Keratinocyte (primary cell): Measurements from ENCODE around the gene TMEM40. TPM values are rescaled to one million over a fixed set of nuclear protein-coding genes. Genes with fewer than 3 reads are reported as not detected.

Source experiments
- DNase-seq: peaks from one replicate; pipeline ENCODE4 v3.0.0-alpha.2; 2011; ENCODE audit warnings: low read depth, missing footprints, low spot score
- FAIRE-seq: peaks from 2 replicates; lab custom pipeline; 2011; peaks lifted over from hg19 to GRCh38; lab: Jason Lieb, UNC
- H2AFZ ChIP-seq: 2 replicates; pipeline ENCODE4 v1.6.0; 2012; ENCODE audit warnings: low read length, control low read depth, inconsistent platforms; ENCODE audit not compliant: control insufficient read depth
- H3K27ac ChIP-seq: 2 replicates; pipeline ENCODE4 v1.5.1; 2011; ENCODE audit warnings: low read length; ENCODE audit not compliant: control insufficient read depth, insufficient read depth
- H3K27me3 ChIP-seq: 3 replicates; pipeline ENCODE4 v1.6.0; 2011; ENCODE audit warnings: low read length; ENCODE audit not compliant: control insufficient read depth, insufficient read depth; ENCODE audit errors: extremely low read depth
- H3K36me3 ChIP-seq, 2 experiments: 2 replicates in 1 of 2; 3 replicates in 1 of 2; pipeline ENCODE4 v1.5.1; 2011; ENCODE audit warnings: low read length in 2 of 2, mild to moderate bottlenecking in 1 of 2; ENCODE audit not compliant: control insufficient read depth in 2 of 2, insufficient read depth in 2 of 2; ENCODE audit errors: extremely low read depth in 1 of 2
- H3K4me1 ChIP-seq: 3 replicates; pipeline ENCODE4 v1.5.1; 2011; ENCODE audit warnings: low read length; ENCODE audit not compliant: control insufficient read depth, insufficient read depth; ENCODE audit errors: extremely low read depth
- H3K4me2 ChIP-seq: 3 replicates; pipeline ENCODE4 v1.6.0; 2011; ENCODE audit warnings: low read depth, low read length; ENCODE audit not compliant: control insufficient read depth, insufficient read depth; ENCODE audit errors: extremely low read depth
- H3K4me3 ChIP-seq, 3 experiments: fragments of 200-600 bp in 1 of 3; sonication (generic) in 1 of 3; 2 replicates in 2 of 3; 3 replicates in 1 of 3; pipeline ENCODE4 v1.5.1; 2011 to 2016; ENCODE audit warnings: low read length in 3 of 3, mild to moderate bottlenecking in 3 of 3, control low read depth in 2 of 3, inconsistent platforms in 1 of 3, low read depth in 1 of 3, mixed read lengths in 1 of 3, mixed run types in 1 of 3, moderate library complexity in 1 of 3; ENCODE audit not compliant: control insufficient read depth in 2 of 3, insufficient read depth in 2 of 3; ENCODE audit errors: extremely low read depth in 1 of 3
- H3K79me2 ChIP-seq: 2 replicates; pipeline ENCODE4 v1.6.0; 2012; ENCODE audit warnings: low read length; ENCODE audit not compliant: control insufficient read depth, insufficient read depth
- H3K9ac ChIP-seq: 3 replicates; pipeline ENCODE4 v1.6.0; 2011; ENCODE audit warnings: low read length; ENCODE audit not compliant: control insufficient read depth, insufficient read depth; ENCODE audit errors: extremely low read depth
- H3K9me1 ChIP-seq: 3 replicates; pipeline ENCODE4 v1.6.0; 2011; ENCODE audit warnings: low read length; ENCODE audit not compliant: control insufficient read depth, insufficient read depth; ENCODE audit errors: extremely low read depth
- H3K9me3 ChIP-seq: 2 replicates; pipeline ENCODE4 v1.5.1; 2012; ENCODE audit warnings: low read depth, low read length; ENCODE audit not compliant: control insufficient read depth
- H4K20me1 ChIP-seq: 3 replicates; pipeline ENCODE4 v1.6.0; 2011; ENCODE audit warnings: low read length; ENCODE audit not compliant: control insufficient read depth, insufficient read depth; ENCODE audit errors: extremely low read depth
- EZH2 ChIP-seq: IDR thresholded peaks from one replicate; pipeline ENCODE4 v1.6.1; 2012; ENCODE audit warnings: inconsistent platforms, mild to moderate bottlenecking, low read length, moderate library complexity
- dilution Hi-C: fragments of 300-500 bp; cut with MboI; formaldehyde crosslinking; loops from one replicate; pipeline ENCODE4 v1.7.0; 2020; ENCODE audit warnings: low sequenced_read_pairs; ENCODE audit not compliant: extremely low pct_ligation_motif_present
- polyA plus RNA-seq, 5 experiments: library from polyadenylated mRNA; depleted of rRNA in 3 of 5; stranded (reverse) in 3 of 5; stranded (forward) in 1 of 5; unstranded in 1 of 5; fragments of >200 nt; gene quantifications; 1 replicate in 1 of 5; 2 replicates in 3 of 5; 3 replicates in 1 of 5; pipeline versions ENCODE4 v1.2.1 to v1.2.3, GENCODE V29; 2011 to 2012; ENCODE audit warnings: missing spikeins in 2 of 5, low read depth in 1 of 5, low replicate concordance in 1 of 5
- TF ChIP-seq, protein P1 (sequence below), 3 experiments: IDR thresholded peaks in 1 of 3; conservative IDR thresholded peaks in 1 of 3; optimal IDR thresholded peaks in 1 of 3; 2 replicates in 2 of 3; 3 replicates in 1 of 3; pipeline versions ENCODE3 to v1.5.1; 2011; ENCODE audit warnings: low read length in 3 of 3, mild to moderate bottlenecking in 3 of 3, moderate library complexity in 2 of 3, control low read depth in 1 of 3, inconsistent platforms in 1 of 3; ENCODE audit not compliant: insufficient read depth in 2 of 3; ENCODE audit errors: extremely low read depth in 1 of 3

TMEM40 gene
- polyA plus RNA-seq, 1 donor (not counting 4 experiments of a cell fraction or from before 2014, with no cell fraction given): 311 TPM

DNA sequence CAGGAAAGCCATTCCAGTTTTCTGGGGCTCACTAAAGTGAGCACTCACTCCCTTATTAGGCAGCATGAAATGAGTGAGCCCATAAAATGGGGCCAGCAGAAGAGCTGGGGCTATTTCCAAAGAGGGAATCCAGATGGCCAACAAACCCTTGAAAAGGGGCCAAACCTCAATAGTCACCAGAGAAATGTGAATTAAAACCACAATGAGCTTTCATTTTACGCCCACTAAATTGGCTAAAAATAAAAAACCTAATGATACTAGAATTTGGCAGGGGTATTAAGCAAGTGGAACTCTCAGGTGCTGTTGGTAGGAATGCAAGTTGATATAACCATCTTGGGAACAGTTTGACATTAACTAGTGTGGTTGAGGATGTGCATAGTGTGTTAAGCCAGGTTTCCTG is 53.1 kb downstream of the TMEM40 start:
- DNase-seq (no peak), FAIRE-seq (no peak)
- Histone ChIP-seq H3K79me2 (no peaks in the 10 kb centered on the region), H4K20me1 (no peaks in the 10 kb centered on the region), H3K36me3 (no peaks in the 10 kb centered on the region), H2AFZ (no peak overlapping the region), H3K9ac (no peak overlapping the region), H3K4me3 (no peak overlapping the region), H3K9me3 (no peaks in the 10 kb centered on the region), H3K4me2 (no peak overlapping the region), H3K27ac (no peak overlapping the region), H3K4me1 (peaks cover 16% of the 10 kb centered on the region), H3K27me3 (no peaks in the 10 kb centered on the region), H3K9me1 (no peaks in the 10 kb centered on the region)
- no peak for TF ChIP-seq EZH2
- TF ChIP-seq, protein P1, sequence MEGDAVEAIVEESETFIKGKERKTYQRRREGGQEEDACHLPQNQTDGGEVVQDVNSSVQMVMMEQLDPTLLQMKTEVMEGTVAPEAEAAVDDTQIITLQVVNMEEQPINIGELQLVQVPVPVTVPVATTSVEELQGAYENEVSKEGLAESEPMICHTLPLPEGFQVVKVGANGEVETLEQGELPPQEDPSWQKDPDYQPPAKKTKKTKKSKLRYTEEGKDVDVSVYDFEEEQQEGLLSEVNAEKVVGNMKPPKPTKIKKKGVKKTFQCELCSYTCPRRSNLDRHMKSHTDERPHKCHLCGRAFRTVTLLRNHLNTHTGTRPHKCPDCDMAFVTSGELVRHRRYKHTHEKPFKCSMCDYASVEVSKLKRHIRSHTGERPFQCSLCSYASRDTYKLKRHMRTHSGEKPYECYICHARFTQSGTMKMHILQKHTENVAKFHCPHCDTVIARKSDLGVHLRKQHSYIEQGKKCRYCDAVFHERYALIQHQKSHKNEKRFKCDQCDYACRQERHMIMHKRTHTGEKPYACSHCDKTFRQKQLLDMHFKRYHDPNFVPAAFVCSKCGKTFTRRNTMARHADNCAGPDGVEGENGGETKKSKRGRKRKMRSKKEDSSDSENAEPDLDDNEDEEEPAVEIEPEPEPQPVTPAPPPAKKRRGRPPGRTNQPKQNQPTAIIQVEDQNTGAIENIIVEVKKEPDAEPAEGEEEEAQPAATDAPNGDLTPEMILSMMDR (optimal IDR thresholded peaks at IDR 0.05 in 1 of 3, IDR thresholded peaks at IDR 0.05 in 1 of 3, conservative IDR thresholded peaks at IDR 0.05 in 1 of 3; ENCODE audit: extremely low read depth in 1 of 3, insufficient read depth in 2 of 3, low read length in 3 of 3): no peak
- dilution Hi-C loops: no loop called here

DNA sequence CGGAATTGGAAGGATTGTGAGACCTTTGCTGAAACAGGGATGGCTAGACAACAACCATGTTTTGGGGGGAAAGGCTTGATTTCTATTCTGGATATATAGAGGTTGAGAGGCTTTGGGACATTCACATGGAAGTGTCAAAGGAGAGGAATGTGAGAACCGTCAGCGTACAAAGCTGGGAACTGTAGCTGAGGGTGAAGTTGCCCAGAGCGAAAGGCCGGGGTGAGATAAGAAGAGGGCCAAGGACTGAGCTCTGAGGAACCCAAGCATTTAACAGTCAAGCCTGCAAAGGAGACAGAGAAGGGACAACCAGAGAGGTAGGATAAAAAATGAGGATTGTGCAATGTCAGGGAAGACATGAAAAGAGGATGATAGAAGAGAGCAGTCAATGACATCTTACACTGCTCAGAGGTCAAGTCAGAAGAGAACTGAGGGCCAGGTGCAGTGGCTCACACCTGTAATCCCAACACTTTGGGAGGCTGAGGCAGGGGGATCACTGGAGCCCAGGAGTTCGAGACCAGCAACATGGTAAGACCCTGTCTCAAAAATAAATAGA is 53.6 kb downstream of the TMEM40 start:
- Histone ChIP-seq H3K4me1 (peaks cover 16% of the 10 kb centered on the region), H3K27me3 (no peaks in the 10 kb centered on the region), H3K4me3 (no peak overlapping the region), H3K9me3 (no peaks in the 10 kb centered on the region), H3K27ac (no peak overlapping the region), H3K9ac (no peak overlapping the region), H3K9me1 (no peaks in the 10 kb centered on the region), H4K20me1 (no peaks in the 10 kb centered on the region), H3K4me2 (no peak overlapping the region), H3K36me3 (no peaks in the 10 kb centered on the region), H2AFZ (no peak overlapping the region), H3K79me2 (no peaks in the 10 kb centered on the region)
- no peak for FAIRE-seq
- TF ChIP-seq EZH2: no peak
- TF ChIP-seq, protein P1 (optimal IDR thresholded peaks at IDR 0.05 in 1 of 3, IDR thresholded peaks at IDR 0.05 in 1 of 3, conservative IDR thresholded peaks at IDR 0.05 in 1 of 3; ENCODE audit: extremely low read depth in 1 of 3, insufficient read depth in 2 of 3, low read length in 3 of 3): no peak
- DNase-seq: no peak
- dilution Hi-C loops: no loop called here
